SHP77 treated with DMSO at 0.1 percent for 48 hours (cell line): ENCODE measurements around the gene ACBD3.

Experiments used
- DNase-seq: peaks from one replicate; lab custom pipeline; 2025; lab: John Stamatoyannopoulos, UW

Gene ACBD3

GRCh38 chr1:226111098-226111882 lies 75.3 kb downstream of the ACBD3 start:
- DNase-seq, result no peak

GRCh38 chr1:226110249-226111097 lies 76.1 kb downstream of the ACBD3 start:
- peak; percentile 51 for DNase-seq

- peak; percentile 73 for DNase-seq
Observed at GRCh38 chr1:226109829-226110248, 76.7 kb downstream of the ACBD3 start.

GRCh38 chr1:226108935-226109828 lies 77.4 kb downstream of the ACBD3 start:
- peak; percentile 12 for DNase-seq

GRCh38 chr1:226107471-226108460 lies 78.8 kb downstream of the ACBD3 start:
- no peak for DNase-seq

- no peak for DNase-seq
Observed at GRCh38 chr1:226104671-226105121, 81.8 kb downstream of the ACBD3 start.

GRCh38 chr1:226100436-226101391 lies 85.8 kb downstream of the ACBD3 start:
- no peak for DNase-seq

GRCh38 chr1:226098870-226099835 lies 87.4 kb downstream of the ACBD3 start:
- no peak for DNase-seq

GRCh38 chr1:226097866-226098625 lies 88.5 kb downstream of the ACBD3 start:
- DNase-seq, result no peak

- DNase-seq, result no peak
Observed at GRCh38 chr1:226095286-226095685, 91.3 kb downstream of the ACBD3 start.
